ENCODE measurements around the gene RUNX3. TPM values are rescaled to one million over a fixed set of nuclear protein-coding genes. Genes with fewer than 3 reads are reported as not detected.

Gene RUNX3
- total RNA-seq, 4 donors from 2014 or later: 0.26 to 1.7 (median 1.6) TPM; not detected in 1

GRCh38 chr1:24945354-24946326, 15.6 kb upstream of the RUNX3 start:
- Histone ChIP-seq H3K4me3 (no peak overlapping the region), H3K36me3 (no peaks in the 10 kb centered on the region), H3K4me1 (no peaks in the 10 kb centered on the region), H3K9me3 (no peaks in the 10 kb centered on the region), H3K27ac (no peak overlapping the region), H3K27me3 (no peaks in the 10 kb centered on the region)
- DNase-seq: no peak
- TF ChIP-seq CTCF (IDR thresholded peaks at IDR 0.05) (no peak), POLR2A (IDR thresholded peaks at IDR 0.05) (no peak)
- intact Hi-C loops (cut with DNase I; ENCODE audit: low total_unique reads): no loop called here

- Histone ChIP-seq H3K27ac (no peak overlapping the region), H3K9me3 (no peaks in the 10 kb centered on the region), H3K4me3 (no peak overlapping the region), H3K27me3 (no peaks in the 10 kb centered on the region), H3K4me1 (no peaks in the 10 kb centered on the region), H3K36me3 (no peaks in the 10 kb centered on the region)
- TF ChIP-seq CTCF (IDR thresholded peaks at IDR 0.05) (no peak), POLR2A (IDR thresholded peaks at IDR 0.05) (no peak)
- intact Hi-C loops (cut with DNase I; ENCODE audit: low total_unique reads): no loop called here
- DNase-seq: no peak
Observed at GRCh38 chr1:24944318-24944717, 14.2 kb upstream of the RUNX3 start.

GRCh38 chr1:24942789-24943188, 12.7 kb upstream of the RUNX3 start:
- TF ChIP-seq POLR2A (IDR thresholded peaks at IDR 0.05) (no peak), CTCF (IDR thresholded peaks at IDR 0.05) (no peak)
- Histone ChIP-seq H3K27ac (no peak overlapping the region), H3K27me3 (no peaks in the 10 kb centered on the region), H3K9me3 (no peaks in the 10 kb centered on the region), H3K4me1 (no peaks in the 10 kb centered on the region), H3K4me3 (no peak overlapping the region), H3K36me3 (no peaks in the 10 kb centered on the region)
- no peak for DNase-seq
- intact Hi-C loops (cut with DNase I; ENCODE audit: low total_unique reads): no loop called here

GRCh38 chr1:24941564-24941963, 11.5 kb upstream of the RUNX3 start:
- Histone ChIP-seq H3K4me1 (no peaks in the 10 kb centered on the region), H3K36me3 (no peaks in the 10 kb centered on the region), H3K4me3 (no peak overlapping the region), H3K9me3 (no peaks in the 10 kb centered on the region), H3K27ac (no peak overlapping the region), H3K27me3 (no peaks in the 10 kb centered on the region)
- intact Hi-C loops (cut with DNase I; ENCODE audit: low total_unique reads): no loop called here
- TF ChIP-seq POLR2A (IDR thresholded peaks at IDR 0.05): no peak
- TF ChIP-seq CTCF (IDR thresholded peaks at IDR 0.05): no peak
- DNase-seq: no peak

GRCh38 chr1:24940231-24940630, 10.2 kb upstream of the RUNX3 start:
- H3K27ac ChIP-seq: no peak overlapping the region
- intact Hi-C loops (cut with DNase I; ENCODE audit: low total_unique reads): no loop called here
- no peaks in the 10 kb centered on the region for H3K9me3 ChIP-seq
- no peaks in the 10 kb centered on the region for H3K36me3 ChIP-seq
- no peaks in the 10 kb centered on the region for H3K27me3 ChIP-seq
- H3K4me3 ChIP-seq: no peak overlapping the region
- TF ChIP-seq CTCF (IDR thresholded peaks at IDR 0.05): no peak
- no peak for TF ChIP-seq POLR2A (IDR thresholded peaks at IDR 0.05)
- H3K4me1 ChIP-seq: no peaks in the 10 kb centered on the region
- DNase-seq: no peak

All from uterus (tissue), 4 donors.